ENCODE measurements around the gene GSG1L. TPM values are rescaled to one million over a fixed set of nuclear protein-coding genes. Genes with fewer than 3 reads are reported as not detected.

GSG1L gene
- total RNA-seq, 1 donor from 2014 or later, result not detected

GRCh38 chr16:27829975-27830374 lies 233.5 kb downstream of the GSG1L start:
- no peak overlapping the region for H3K4me3 ChIP-seq (ENCODE audit: low read depth, low read length)
- no peak for TF ChIP-seq CTCF (conservative IDR thresholded peaks at IDR 0.05; ENCODE audit: low read depth, low read length)
- no peak for DNase-seq (ENCODE audit: low read depth)

- no peak for DNase-seq (ENCODE audit: low read depth)
- no peak for TF ChIP-seq CTCF (conservative IDR thresholded peaks at IDR 0.05; ENCODE audit: low read depth, low read length)
Observed at GRCh38 chr16:27828671-27829070, 234.8 kb downstream of the GSG1L start.

GRCh38 chr16:27827765-27828164 lies 235.7 kb downstream of the GSG1L start:
- no peak for DNase-seq (ENCODE audit: low read depth)
- TF ChIP-seq CTCF (conservative IDR thresholded peaks at IDR 0.05; ENCODE audit: low read depth, low read length), result no peak
- H3K4me3 ChIP-seq (ENCODE audit: low read depth, low read length), result no peak overlapping the region

More at GRCh38 chr16:27828671-27829070, 234.8 kb downstream of the GSG1L start:
- H3K4me3 ChIP-seq (ENCODE audit: low read depth, low read length), result no peak overlapping the region

- no peak overlapping the region for H3K4me3 ChIP-seq (ENCODE audit: low read depth, low read length)
- no peak for TF ChIP-seq CTCF (conservative IDR thresholded peaks at IDR 0.05; ENCODE audit: low read depth, low read length)
- DNase-seq (ENCODE audit: low read depth), result no peak
Observed at GRCh38 chr16:27826893-27827289, 236.6 kb downstream of the GSG1L start.

GRCh38 chr16:27826081-27826892 lies 237.2 kb downstream of the GSG1L start:
- no peak overlapping the region for H3K4me3 ChIP-seq (ENCODE audit: low read depth, low read length)
- no peak for DNase-seq (ENCODE audit: low read depth)
- TF ChIP-seq CTCF (conservative IDR thresholded peaks at IDR 0.05; ENCODE audit: low read depth, low read length), result no peak

GRCh38 chr16:27824786-27825185 lies 238.7 kb downstream of the GSG1L start:
- H3K4me3 ChIP-seq (ENCODE audit: low read depth, low read length), result no peak overlapping the region
- DNase-seq (ENCODE audit: low read depth), result no peak
- TF ChIP-seq CTCF (conservative IDR thresholded peaks at IDR 0.05; ENCODE audit: low read depth, low read length), result no peak

GRCh38 chr16:27824006-27824405 lies 239.5 kb downstream of the GSG1L start:
- no peak for DNase-seq (ENCODE audit: low read depth)
- H3K4me3 ChIP-seq (ENCODE audit: low read depth, low read length), result no peak overlapping the region
- no peak for TF ChIP-seq CTCF (conservative IDR thresholded peaks at IDR 0.05; ENCODE audit: low read depth, low read length)

Data from epithelial cell of proximal tubule (primary cell).